Frontal cortex (tissue), 4 donors: ENCODE results near the gene ENTPD1. TPM values are rescaled to one million over a fixed set of nuclear protein-coding genes. Genes with fewer than 3 reads are reported as not detected.
A peak's percentile ranks its signal among the peaks of the same experiment; 100 is the strongest.
"Not testable (repeated sequence)": the region's sequence is repeated elsewhere in the genome, so short reads cannot be mapped to it uniquely, and the experiment has no call there.

Experiments
- DNase-seq, 2 donors: peaks; one replicate each; pipeline ENCODE4 v3.0.0; 2012; ENCODE audit warnings: low spot score in 2 of 2
- FAIRE-seq: peaks from 2 replicates; lab custom pipeline; 2012; peaks lifted over from hg19 to GRCh38; lab: Jason Lieb, UNC
- total RNA-seq: library from RNA; depleted of rRNA; stranded (reverse); fragments of >200 nt; gene quantifications from one replicate; pipeline ENCODE4 v1.2.3, GENCODE V29; 2014
- donor health status: control.
- donor health status: control.
- donor health status: control.

ENTPD1 gene
- 6.9 TPM for total RNA-seq

GRCh38 chr10:95756041-95756761, at the start of gene ENTPD1:
Gene ENTPD1, plus strand, starts transcription at chr10:95756163. Its CDS starts 77 bp downstream, at chr10:95756240.
- DNase-seq = no peak
- FAIRE-seq = no peak

GRCh38 chr10:95706573-95706972, 49.4 kb upstream of the ENTPD1 start:
- DNase-seq (no peak), FAIRE-seq (no peak)

GRCh38 chr10:95706990-95707389, 49.0 kb upstream of the ENTPD1 start:
- no peak for FAIRE-seq

GRCh38 chr10:95711492-95711891, 44.5 kb upstream of the ENTPD1 start:
- no peak for FAIRE-seq
- DNase-seq = no peak

More at GRCh38 chr10:95706990-95707389, 49.0 kb upstream of the ENTPD1 start:
- DNase-seq = no peak

DNA sequence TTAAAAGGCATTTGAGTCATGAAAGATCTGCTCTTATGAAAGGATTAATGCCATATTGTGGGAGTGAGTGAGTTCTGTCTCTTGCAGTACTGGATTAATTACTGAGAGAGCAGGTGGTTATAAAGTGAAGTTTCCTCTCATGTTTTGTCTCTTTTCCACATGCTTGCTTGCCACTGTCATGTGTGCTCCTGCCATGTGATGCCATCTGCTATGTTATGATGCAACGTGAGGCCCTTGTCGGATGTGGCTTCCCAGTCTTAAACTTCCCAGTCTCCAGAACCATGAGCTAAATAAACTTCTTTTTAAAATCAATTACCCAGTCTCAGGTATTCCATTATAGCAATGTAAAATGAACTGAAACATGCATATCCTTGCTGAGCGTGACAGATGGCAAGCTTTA, 39.5 kb upstream of the ENTPD1 start:
- FAIRE-seq (no peak), DNase-seq (no peak)

GRCh38 chr10:95716866-95717265, 39.1 kb upstream of the ENTPD1 start:
- DNase-seq (no peak), FAIRE-seq (no peak)

DNA sequence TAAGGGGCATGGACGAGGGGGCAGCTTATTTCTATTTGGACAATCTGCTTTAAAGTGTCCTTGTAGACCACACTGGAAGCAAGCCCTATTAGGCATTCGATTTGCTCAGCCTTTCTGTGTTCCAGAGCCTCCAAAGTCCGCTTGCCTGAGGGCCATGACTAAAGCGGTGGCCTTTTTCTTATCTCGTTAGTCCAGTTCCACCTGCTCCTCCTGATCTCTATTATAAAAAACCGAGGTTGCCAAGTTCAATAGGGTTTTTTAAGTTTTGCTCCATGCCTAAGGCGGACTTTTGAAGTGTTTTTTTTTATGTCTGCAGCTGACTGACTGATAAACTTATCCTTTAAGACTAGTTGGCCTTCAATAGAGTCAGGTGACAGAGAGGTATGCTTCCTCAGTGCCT, 35.2 kb upstream of the ENTPD1 start:
- not testable (repeated sequence) for FAIRE-seq, DNase-seq

DNA sequence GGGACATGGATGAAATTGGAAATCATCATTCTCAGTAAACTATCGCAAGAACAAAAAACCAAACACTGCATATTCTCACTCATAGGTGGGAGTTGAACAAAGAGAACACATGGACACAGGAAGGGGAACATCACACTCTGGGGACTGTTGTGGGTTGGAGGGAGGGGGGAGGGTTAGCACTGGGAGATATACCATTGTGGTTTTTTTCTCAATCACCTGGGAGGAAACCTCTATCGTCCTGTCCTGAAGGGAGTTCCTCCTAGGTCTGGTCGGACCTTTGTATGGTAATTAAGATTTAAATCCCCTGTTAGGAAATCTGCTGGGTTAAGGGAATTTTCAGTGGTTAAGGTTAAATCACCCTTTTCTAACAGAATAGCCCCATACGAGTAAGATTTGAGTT, 33.5 kb upstream of the ENTPD1 start:
- not testable (repeated sequence) for FAIRE-seq, DNase-seq

DNA sequence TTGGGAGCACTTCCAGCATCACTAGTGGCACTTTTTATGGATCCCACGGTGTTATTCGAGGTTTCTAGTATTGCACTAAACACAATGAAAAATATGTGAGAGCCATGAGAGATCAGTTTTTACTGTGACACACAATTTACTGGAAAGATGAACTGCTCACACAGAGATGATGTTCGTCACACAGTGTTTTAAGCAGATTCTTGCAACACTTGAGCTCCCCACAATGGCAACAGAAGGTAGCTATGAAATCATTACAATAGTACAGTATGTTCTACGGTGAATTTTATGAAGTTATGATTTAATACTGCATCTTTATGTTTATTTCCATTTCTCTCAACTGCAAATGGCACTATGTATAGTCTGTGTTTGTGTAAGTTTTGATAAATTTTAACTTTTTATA, 27.4 kb upstream of the ENTPD1 start:
- no peak for DNase-seq
- FAIRE-seq = no peak

- FAIRE-seq (no peak), DNase-seq (no peak)
Observed at GRCh38 chr10:95729323-95730055, 26.5 kb upstream of the ENTPD1 start.

GRCh38 chr10:95730233-95730632, 25.7 kb upstream of the ENTPD1 start:
- FAIRE-seq (no peak), DNase-seq (no peak)

GRCh38 chr10:95732907-95733306, 23.1 kb upstream of the ENTPD1 start:
- DNase-seq, FAIRE-seq: not testable (repeated sequence)

- DNase-seq (no peak), FAIRE-seq (no peak)
Observed at GRCh38 chr10:95739056-95739455, 16.9 kb upstream of the ENTPD1 start.

DNA sequence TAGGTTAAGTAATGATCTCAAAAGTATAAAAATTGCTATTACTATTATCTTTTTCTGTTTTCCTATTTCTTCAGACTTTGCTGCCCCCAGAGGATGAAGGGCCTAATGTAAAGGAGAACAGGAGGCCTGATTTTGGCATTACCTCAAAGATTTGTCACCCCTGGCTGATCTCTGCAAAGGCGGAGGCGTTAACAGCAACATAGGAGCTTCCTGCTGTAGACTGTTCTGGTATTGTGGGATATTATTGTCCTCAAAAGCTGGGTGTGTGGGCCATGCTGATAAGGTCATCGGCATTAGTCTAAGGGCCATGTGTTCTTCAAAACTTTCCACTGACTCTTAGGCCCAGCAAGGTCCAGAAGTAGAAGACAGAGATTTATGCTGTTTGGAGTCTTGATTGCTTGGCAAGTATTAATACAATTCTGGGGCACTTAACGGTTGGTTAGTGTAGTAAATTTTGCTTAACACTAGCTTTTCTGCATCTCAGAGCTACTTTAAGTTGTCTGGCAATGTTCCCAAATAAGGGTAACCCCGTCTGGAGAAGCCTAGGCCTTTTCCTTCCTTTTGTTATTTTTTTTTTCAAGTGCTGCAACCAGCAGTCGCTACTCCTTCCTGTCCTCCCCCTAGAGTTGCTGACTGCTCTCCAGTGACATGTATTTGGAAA, 14.0 kb upstream of the ENTPD1 start:
- no peak for FAIRE-seq
- no peak for DNase-seq

DNA sequence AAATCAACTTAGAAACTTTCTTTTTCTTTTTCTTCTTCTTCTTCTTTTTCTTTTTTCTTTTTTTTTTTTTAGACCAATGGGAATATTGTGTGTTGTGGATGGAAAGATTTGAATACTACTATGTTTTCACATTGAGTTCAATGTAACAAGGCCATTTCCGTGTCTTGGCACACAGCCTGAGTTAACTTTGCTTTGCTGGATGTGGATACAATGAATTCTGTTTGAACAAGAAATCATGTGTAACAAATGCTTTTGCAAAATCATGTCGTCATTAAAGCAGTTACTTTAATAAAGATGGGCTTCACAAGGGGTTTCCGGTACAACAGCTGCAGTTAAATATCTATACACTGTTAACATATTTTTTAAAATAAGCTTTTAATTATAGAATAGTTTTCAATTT, 13.5 kb upstream of the ENTPD1 start:
- FAIRE-seq (no peak), DNase-seq (no peak)

DNA sequence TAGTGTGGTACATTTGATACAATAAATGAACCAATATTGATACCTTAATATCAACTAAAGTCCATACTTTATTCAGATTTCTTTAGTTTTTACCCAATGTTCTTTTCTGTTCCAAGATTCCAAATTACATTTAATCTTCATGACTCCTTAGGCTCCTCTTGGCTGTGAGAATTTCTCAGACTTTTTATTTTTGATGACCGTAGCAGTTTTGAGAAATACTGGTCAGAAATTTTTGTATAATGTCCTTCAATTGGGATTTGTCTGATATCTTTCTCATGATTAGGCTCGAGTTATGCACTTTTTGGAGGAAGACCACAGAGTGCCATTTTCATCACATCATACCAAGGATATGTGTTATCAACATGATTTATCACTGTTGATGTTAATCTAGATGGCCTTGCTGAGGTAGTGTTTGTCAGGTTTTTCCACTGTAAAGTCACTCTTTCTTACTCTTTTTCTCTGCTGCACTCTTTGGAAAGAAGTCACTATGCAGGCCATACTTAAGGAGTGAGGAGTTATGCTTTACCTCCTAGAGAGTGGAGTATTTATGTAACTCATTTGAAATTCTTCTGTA, 12.9 kb upstream of the ENTPD1 start:
- FAIRE-seq = no peak
- no peak for DNase-seq

- FAIRE-seq (no peak), DNase-seq (no peak)
Observed at GRCh38 chr10:95745501-95745900, 10.5 kb upstream of the ENTPD1 start.

- peak; percentile 26 for FAIRE-seq
- no peak for DNase-seq
Observed at GRCh38 chr10:95748349-95748748, 7.6 kb upstream of the ENTPD1 start.

GRCh38 chr10:95755511-95756004, 405 bp upstream of the ENTPD1 start:
- FAIRE-seq = no peak
- no peak for DNase-seq
